HCT116 (cell line): ENCODE measurements around the gene MYO1A.

Experiments
- CTCF ChIP-seq, 3 experiments: fragments of 200-600 bp in 1 of 3; sonication (generic) in 1 of 3; IDR thresholded peaks in 2 of 3; conservative IDR thresholded peaks in 1 of 3; 2 replicates each; pipeline ENCODE4 v1.5.1; 2012 to 2017; ENCODE audit warnings: low read depth in 2 of 3, low read length in 2 of 3, antibody characterized with exemption in 1 of 3, borderline replicate concordance in 1 of 3, control low read depth in 1 of 3, mild to moderate bottlenecking in 1 of 3, mixed read lengths in 1 of 3, mixed run types in 1 of 3, moderate library complexity in 1 of 3; ENCODE audit not compliant: insufficient read depth in 1 of 3
- POLR2A ChIP-seq: IDR thresholded peaks from 2 replicates; pipeline ENCODE4 v1.7.0; 2011; ENCODE audit warnings: borderline replicate concordance; ENCODE audit not compliant: insufficient read depth, insufficient read length; ENCODE audit errors: extremely low read depth

GRCh38 chr12:57089271-57090245 is 39.6 kb upstream of the MYO1A start:
- TF ChIP-seq CTCF (IDR thresholded peaks at IDR 0.05 in 2 of 3, conservative IDR thresholded peaks at IDR 0.05 in 1 of 3; ENCODE audit: borderline replicate concordance in 1 of 3, insufficient read depth in 1 of 3, low read depth in 2 of 3, low read length in 2 of 3): no peak
- TF ChIP-seq POLR2A: no peak
